Tibial nerve (tissue), 4 donors: ENCODE results near the gene ATP9B. TPM values are rescaled to one million over a fixed set of nuclear protein-coding genes. Genes with fewer than 3 reads are reported as not detected.
A peak's percentile ranks its signal among the peaks of the same experiment; 100 is the strongest.

ENCODE experiments used
- DNase-seq, 2 donors: peaks; one replicate each; pipeline ENCODE4 v3.0.0-alpha.2; 2019; ENCODE audit warnings: low spot score in 2 of 2
- H3K27ac ChIP-seq, 4 donors: fragments of 200-600 bp; sonication (generic) in 3 of 4; one replicate each; pipeline ENCODE4 v1.5.1; 2017 to 2019; ENCODE audit warnings: mild to moderate bottlenecking in 1 of 4
- H3K27me3 ChIP-seq, 2 donors: fragments of 200-600 bp; sonication (generic) in 1 of 2; one replicate each; pipeline versions ENCODE4 v1.5.1 to v1.6.0; 2017 to 2019
- H3K36me3 ChIP-seq, 3 donors: fragments of 200-600 bp; sonication (generic); one replicate each; pipeline ENCODE4 v1.5.1; 2018 to 2019
- H3K4me1 ChIP-seq, 4 donors: fragments of 200-600 bp; sonication (generic) in 3 of 4; one replicate each; pipeline ENCODE4 v1.5.1; 2017 to 2019
- H3K4me3 ChIP-seq, 4 donors: fragments of 200-600 bp; sonication (generic) in 3 of 4; one replicate each; pipeline ENCODE4 v1.5.1; 2017 to 2019; ENCODE audit warnings: mild to moderate bottlenecking in 1 of 4, moderate library complexity in 1 of 4
- H3K9me3 ChIP-seq, 4 donors: fragments of 200-600 bp; sonication (generic) in 3 of 4; one replicate each; pipeline ENCODE4 v1.5.1; 2017 to 2019
- EP300 ChIP-seq, 2 donors: sonication (generic); formaldehyde crosslinking; IDR thresholded peaks; one replicate each; pipeline ENCODE4 v1.6.1; 2017; ENCODE audit warnings: antibody characterized with exemption in 2 of 2, mild to moderate bottlenecking in 1 of 2
- POLR2A ChIP-seq, 2 donors: fragments of 450-650 bp; IDR thresholded peaks; one replicate each; pipeline ENCODE4 v1.6.1; 2017; ENCODE audit warnings: antibody characterized with exemption in 2 of 2, mild to moderate bottlenecking in 2 of 2, moderate library complexity in 2 of 2
- WGBS, 2 donors: methylation state at CpG; one replicate each; pipeline ENCODE4 v1.1.5; 2018; 5-methylcytosine and 5-hydroxymethylcytosine counted together
- total RNA-seq, 4 donors: library from RNA; depleted of rRNA; stranded (reverse); fragments of >200 nt; gene quantifications; one replicate each; pipeline ENCODE4 v1.1.0, GENCODE V29; 2016
- TF ChIP-seq, protein P1 (sequence below), 5 experiments: fragments of 200-600 bp in 3 of 5; fragments of 450-650 bp in 2 of 5; sonication (generic) in 3 of 5; IDR thresholded peaks; one replicate each; pipeline ENCODE4 v1.5.1; 2016 to 2019; ENCODE audit warnings: antibody characterized with exemption in 5 of 5, mild to moderate bottlenecking in 3 of 5, moderate library complexity in 2 of 5

The ATP9B gene
- total RNA-seq, 4 donors from 2014 or later, result 56.9 to 68.7 (median 59.8) TPM

DNA sequence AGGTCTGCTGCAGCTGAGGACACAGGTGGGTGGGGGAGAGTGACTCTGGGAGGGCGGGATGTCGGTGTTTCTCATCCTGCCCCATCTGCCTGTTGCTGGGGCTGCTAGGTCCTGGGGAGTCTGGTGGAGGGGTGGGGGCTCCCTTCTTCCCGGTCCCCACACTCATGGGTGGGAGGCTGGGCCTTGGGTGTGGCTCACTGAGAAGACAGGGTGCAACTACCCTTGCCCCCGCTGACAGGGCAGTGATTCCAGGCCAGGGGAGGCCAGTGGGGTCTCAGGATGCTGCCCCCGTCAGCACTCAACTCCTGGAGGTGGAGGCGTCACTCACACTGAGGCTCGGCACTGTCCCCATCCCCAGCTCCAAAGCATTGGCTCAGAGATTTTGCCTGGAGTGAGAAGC lies 318.8 kb downstream of the ATP9B start:
- Histone ChIP-seq H3K4me3 (no peak overlapping the region), H3K36me3 (no peaks in the 10 kb centered on the region), H3K27ac (no peak overlapping the region), H3K27me3 (no peaks in the 10 kb centered on the region), H3K9me3 (no peaks in the 10 kb centered on the region), H3K4me1 (peaks cover 0 to 28% (median 3%) of the 10 kb centered on the region in 4 donors)
- TF ChIP-seq EP300 (IDR thresholded peaks at IDR 0.05), result no peak
- TF ChIP-seq, protein P1, sequence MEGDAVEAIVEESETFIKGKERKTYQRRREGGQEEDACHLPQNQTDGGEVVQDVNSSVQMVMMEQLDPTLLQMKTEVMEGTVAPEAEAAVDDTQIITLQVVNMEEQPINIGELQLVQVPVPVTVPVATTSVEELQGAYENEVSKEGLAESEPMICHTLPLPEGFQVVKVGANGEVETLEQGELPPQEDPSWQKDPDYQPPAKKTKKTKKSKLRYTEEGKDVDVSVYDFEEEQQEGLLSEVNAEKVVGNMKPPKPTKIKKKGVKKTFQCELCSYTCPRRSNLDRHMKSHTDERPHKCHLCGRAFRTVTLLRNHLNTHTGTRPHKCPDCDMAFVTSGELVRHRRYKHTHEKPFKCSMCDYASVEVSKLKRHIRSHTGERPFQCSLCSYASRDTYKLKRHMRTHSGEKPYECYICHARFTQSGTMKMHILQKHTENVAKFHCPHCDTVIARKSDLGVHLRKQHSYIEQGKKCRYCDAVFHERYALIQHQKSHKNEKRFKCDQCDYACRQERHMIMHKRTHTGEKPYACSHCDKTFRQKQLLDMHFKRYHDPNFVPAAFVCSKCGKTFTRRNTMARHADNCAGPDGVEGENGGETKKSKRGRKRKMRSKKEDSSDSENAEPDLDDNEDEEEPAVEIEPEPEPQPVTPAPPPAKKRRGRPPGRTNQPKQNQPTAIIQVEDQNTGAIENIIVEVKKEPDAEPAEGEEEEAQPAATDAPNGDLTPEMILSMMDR (IDR thresholded peaks at IDR 0.05), result no peak
- no peak for TF ChIP-seq POLR2A (IDR thresholded peaks at IDR 0.05)
- no peak for DNase-seq
- 76 to 79% methylated on average over 6 to 7 of the region's 7 CpGs for WGBS, 2 donors

DNA sequence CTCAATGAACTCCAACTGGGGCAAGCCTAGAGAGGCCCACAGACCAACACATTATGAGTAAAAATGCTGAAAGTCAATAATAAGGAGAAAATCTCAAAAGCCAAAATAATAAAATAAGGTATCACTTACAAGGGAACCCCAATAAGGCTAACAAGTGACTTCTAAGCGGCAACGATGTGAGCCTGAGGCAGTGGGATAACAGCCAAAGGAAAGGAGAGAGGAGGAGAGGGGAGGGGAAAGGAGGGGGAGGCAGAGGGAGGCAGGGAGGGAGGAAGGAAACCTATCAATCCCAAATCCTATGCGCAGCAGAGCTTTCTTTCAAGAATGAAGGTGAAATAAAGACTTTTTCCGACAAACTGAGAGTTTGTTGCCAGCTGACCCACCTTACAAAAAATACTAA lies 320.5 kb downstream of the ATP9B start:
- TF ChIP-seq, protein P1 (IDR thresholded peaks at IDR 0.05), result no peak
- TF ChIP-seq POLR2A (IDR thresholded peaks at IDR 0.05), result no peak
- TF ChIP-seq EP300 (IDR thresholded peaks at IDR 0.05), result no peak
- peaks cover 0 to 36% (median 14%) of the 10 kb centered on the region in 4 donors for H3K4me1 ChIP-seq
- no peaks in the 10 kb centered on the region for H3K36me3 ChIP-seq
- H3K27me3 ChIP-seq, result no peaks in the 10 kb centered on the region
- no peak for DNase-seq
- 17 to 18% methylated on average over 4 of the region's 4 CpGs for WGBS, 2 donors
- H3K4me3 ChIP-seq, result no peak overlapping the region
- H3K27ac ChIP-seq, result no peak overlapping the region
- H3K9me3 ChIP-seq, result no peaks in the 10 kb centered on the region

DNA sequence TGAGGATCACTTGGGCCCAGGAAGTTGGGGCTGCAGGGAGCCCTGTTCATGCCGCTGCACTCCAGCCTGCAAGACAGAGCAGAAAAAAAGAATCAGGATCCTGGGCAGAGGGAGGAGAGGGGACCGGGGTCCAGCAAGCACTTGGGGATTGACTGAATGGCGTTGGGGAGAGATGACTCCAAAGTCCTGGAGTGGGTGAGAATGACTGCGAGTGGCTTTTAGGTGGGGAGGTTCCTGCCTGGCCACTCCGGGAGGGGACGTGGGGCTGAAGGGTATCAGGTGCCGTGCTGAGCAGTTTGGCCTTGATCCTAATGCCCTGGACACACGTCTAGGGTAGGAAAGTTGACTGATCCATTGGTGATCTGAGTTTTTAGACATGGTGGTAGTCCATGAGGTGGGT lies 323.0 kb downstream of the ATP9B start:
- DNase-seq, result peak in 1 of 2 donors; percentile 8
- Histone ChIP-seq H3K27ac (no peak overlapping the region), H3K27me3 (no peaks in the 10 kb centered on the region), H3K4me3 (no peak overlapping the region), H3K4me1 (peaks cover 0 to 37% (median 22%) of the 10 kb centered on the region in 4 donors), H3K9me3 (no peaks in the 10 kb centered on the region), H3K36me3 (no peaks in the 10 kb centered on the region)
- no peak for TF ChIP-seq POLR2A (IDR thresholded peaks at IDR 0.05)
- no peak for TF ChIP-seq EP300 (IDR thresholded peaks at IDR 0.05)
- TF ChIP-seq, protein P1 (IDR thresholded peaks at IDR 0.05), result no peak
- 92 to 93% methylated on average over 8 of the region's 8 CpGs for WGBS, 2 donors

DNA sequence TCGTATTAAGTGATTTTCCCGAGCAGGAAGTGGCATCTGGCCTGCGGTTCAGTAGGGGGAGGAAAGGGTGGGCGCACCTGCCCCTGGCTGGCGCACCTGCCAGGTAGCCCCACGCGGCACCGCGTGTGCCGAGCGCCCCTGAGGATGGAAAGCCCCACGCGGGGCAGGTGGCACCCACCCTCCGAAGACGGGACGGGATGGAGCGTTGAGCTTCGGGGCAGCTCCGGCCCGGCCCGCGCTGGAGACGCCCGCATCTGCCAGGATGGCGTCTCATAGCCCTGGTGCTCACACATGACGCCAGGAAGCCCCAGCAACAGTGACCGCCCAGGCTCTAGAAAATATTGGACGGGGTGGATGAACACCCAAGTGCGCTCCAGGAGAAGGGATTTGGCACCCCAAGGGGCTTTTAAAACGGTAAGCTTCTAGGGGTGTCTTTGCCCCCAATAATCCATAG lies 324.0 kb downstream of the ATP9B start:
- Histone ChIP-seq H3K27me3 (no peaks in the 10 kb centered on the region), H3K27ac (peak overlapping the region; percentile 83 to 98 (median 94)), H3K4me1 (peaks cover 0 to 47% (median 25%) of the 10 kb centered on the region in 4 donors), H3K4me3 (peak overlapping the region; percentile 42 to 81 (median 72)), H3K36me3 (no peaks in the 10 kb centered on the region), H3K9me3 (no peaks in the 10 kb centered on the region)
- DNase-seq, result peak in 1 of 2 donors; percentile 12
- TF ChIP-seq POLR2A (IDR thresholded peaks at IDR 0.05) (no peak), EP300 (IDR thresholded peaks at IDR 0.05) (no peak)
- TF ChIP-seq, protein P1 (IDR thresholded peaks at IDR 0.05), result no peak
- 6 to 8% methylated on average over 19 to 30 of the region's 30 CpGs for WGBS, 2 donors

DNA sequence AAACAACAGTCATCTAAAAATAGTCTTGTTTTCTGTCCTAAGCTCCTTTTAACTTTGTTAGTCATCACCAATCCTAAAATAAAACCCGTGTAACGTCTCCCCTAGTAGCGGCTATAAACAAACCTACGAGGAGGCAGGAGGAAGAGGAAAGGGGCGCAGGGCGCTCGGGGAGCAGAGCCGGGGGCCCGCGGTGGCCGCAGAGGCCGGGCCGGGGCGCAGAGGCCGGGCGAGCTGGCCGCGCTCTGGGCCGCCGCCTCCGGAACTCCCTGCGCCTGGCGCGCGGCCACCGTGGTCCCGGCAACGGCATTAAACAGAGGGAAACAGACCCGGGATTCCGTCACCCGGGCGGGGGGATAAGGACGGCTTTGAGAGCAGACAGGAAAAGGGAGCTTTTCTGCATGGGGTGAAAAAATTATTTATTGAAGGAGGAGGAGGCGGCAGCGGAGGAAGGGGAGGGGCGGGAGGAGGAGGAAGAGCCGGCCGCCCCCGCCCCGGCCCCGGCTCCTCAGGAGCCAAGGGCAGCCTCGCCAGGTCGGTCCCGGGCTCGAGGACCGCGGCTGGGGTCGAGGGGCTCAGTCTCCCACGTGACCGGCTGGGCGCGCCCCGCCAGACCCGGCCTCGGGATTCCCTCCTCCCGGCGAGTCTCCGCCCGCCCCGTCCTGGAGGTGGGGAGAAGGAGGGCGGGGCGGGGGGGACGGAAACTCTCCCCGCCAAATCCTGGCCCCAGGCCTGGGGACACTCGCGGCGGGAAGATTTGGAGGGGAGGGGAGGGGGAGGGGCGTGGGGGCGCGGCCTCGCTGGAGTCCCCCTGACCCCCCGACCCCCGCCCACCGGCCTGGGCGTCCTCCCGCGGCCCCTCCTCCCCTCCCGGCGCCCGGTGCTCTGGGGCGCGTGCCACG lies 324.7 kb downstream of the ATP9B start:
- H3K27ac ChIP-seq, result peak overlapping the region; percentile 83 to 98 (median 94)
- peak in 1 of 2 donors; percentile 91 for TF ChIP-seq EP300 (IDR thresholded peaks at IDR 0.05)
- TF ChIP-seq POLR2A (IDR thresholded peaks at IDR 0.05), result peak in 1 of 2 donors; percentile 31
- TF ChIP-seq, protein P1 (IDR thresholded peaks at IDR 0.05), result peak in 1 of 5 experiments; percentile 16
- 0 to 1% methylated on average over 31 to 60 of the region's 83 CpGs for WGBS, 2 donors
- H3K4me3 ChIP-seq, result peak overlapping the region; percentile 42 to 81 (median 72)
- peaks cover 0 to 52% (median 28%) of the 10 kb centered on the region in 4 donors for H3K4me1 ChIP-seq
- no peaks in the 10 kb centered on the region for H3K9me3 ChIP-seq
- peak; percentile 90 for DNase-seq
- H3K27me3 ChIP-seq, result no peaks in the 10 kb centered on the region
- no peaks in the 10 kb centered on the region for H3K36me3 ChIP-seq
